Measurements from ENCODE around the gene PLCXD1.
"Not testable (repeated sequence)": the region's sequence is repeated elsewhere in the genome, so short reads cannot be mapped to it uniquely, and the experiment has no call there.

Gene PLCXD1

DNA sequence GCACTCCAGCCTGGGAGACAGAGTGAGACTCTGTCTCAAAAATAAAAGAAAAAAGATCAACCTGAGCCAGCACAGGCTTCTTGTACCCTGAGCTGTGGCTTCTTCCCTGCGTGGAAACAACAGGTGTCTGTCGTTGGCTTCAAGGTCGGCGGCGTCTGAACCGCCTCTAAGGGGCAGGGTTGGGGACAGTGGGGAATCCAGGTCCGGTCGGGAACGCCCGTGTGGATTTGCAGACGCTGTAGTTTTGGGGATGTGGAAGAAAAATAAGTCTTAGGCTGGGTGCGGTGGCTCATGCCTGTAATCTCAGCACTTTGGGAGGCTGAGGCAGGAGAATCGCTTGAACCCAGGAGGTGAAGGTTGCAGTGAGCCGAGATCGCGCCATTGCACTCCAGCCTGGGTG lies 17.2 kb upstream of the PLCXD1 start:
- FAIRE-seq, result not testable (repeated sequence)

DNA sequence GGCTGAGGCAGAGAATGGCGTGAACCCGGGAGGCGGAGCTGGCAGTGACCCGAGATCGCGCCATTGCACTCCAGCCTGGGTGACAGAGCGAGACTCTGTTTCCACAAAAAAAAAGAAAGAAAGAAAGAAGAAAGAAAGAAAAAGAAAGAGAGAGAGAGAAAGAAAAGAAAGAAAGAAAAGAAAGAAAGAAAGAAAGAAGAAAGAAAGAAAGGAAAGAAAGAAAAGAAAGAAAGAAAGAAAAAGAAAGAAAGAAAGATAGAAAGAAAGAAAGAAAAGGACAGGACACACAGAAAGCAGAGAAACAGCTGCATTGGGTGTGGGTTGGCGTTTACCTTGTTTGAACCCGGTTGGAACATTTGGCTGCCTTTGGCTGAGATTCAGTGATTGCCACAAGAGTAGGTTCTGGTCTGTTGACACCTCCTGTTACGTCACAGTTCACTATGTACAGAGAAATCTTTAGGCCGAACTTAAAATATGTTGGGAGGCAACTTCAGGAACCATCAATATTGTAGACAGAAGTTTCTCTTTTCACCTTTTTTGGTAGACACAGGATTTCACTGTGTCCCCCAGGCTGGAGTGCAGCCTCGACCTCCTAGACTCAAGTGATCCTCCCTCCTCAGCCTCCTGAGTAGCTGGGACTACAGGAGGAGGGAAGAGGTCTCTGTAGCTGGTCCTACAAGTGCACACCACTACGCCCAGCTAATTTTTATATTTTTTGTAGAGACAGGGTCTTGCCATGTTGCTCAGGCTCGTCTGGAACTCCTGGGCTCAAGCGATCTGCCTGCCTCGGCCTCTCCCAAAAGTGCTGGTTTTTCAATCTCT lies 16.3 kb upstream of the PLCXD1 start:
- no peak for FAIRE-seq

DNA sequence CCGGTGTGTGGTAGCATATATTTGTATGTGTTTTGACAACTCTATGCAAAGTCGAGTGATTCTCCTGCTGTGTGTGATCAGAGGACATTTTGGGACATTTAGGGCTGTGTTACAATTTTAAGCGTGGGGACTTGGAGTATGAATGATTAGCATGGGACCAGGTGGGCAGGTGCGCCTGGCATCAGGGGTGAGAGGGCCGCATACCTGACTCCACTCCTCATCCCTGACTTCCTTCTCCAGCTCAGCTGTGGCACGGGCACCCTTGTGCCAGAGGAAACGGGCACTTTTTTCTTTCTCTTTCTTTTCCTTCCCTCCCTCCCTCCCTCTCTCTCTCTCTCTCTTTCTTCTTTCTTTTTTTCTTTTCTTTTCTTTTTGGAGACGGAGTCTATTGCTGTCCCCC lies 15.7 kb upstream of the PLCXD1 start:
- no peak for FAIRE-seq

DNA sequence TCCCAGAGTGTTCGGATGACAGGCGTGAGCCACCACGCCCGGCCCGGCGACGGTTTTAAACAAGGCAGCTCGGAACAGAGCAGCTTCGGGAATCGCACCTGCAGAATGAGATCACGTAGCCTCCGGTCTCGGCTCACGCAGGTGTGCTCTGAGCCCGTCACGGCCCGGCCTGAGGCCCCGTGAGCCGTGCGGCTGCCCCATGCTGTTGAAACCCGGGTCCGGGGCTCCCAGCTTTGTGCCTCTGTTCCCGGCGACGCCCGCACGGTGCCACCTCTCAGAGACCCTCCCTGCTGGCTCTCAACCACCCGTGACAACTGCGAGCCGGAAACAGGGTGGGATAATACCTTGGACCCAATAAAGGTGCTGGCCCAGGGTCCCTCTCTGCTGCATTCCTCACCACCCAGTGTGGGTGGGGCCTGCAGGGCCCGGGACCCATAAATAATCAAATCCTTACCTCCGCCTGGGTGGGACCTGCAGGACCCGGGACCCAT lies 13.4 kb upstream of the PLCXD1 start:
- no peak for FAIRE-seq

DNA sequence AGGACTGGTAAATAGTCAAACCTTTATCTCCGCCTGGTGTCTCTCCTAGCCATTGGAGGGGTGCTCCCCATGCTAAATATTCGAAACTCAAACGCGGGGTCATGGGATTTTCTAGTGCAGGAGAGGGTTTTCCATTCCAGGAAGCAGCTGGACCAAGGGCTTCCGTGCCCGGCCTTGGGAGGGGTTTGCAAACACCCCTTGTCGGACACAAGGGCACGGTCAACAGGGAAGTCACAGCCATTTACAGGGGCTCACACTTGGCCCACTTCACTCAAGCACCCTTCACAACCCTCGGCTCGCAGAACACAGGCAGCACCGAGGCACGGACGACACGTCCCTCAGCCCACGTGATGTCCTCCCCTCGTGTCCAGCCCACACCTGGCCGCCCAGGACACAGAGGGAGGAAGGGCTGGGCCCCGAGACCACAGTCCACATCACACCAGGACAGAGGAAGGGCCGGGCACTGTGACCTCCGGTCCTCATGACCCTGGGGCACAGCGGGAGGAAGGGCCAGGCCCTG lies 10.3 kb upstream of the PLCXD1 start:
- no peak for FAIRE-seq

DNA sequence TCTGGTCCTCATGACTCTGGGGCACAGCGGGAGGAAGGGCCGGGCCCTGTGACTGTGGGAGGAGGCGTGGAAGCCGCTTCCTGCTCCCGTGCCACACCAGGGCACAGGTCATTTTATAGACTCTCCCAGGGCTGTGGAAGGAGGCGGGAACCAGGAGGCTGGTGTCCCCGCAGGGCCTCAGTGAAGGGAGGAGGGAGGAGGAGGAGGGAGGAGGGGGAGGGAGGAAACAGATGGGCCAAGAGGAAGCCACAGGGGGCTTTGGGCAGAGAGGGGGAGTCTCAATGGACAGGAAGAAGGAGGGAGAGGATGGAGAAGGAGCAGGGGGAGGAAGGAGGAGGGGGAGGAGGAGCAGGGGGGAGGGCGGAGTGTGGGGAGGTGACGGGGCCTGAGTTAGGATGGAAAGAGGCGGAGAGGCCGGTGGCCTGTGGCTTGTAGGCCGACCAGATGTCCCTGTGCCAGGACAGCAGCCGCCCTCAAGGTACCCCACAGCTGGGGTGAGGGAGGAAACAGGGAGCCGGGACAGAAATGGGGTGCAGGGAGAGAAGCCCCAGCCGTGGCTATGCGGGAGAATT lies 6.2 kb upstream of the PLCXD1 start:
- FAIRE-seq, result no peak

DNA sequence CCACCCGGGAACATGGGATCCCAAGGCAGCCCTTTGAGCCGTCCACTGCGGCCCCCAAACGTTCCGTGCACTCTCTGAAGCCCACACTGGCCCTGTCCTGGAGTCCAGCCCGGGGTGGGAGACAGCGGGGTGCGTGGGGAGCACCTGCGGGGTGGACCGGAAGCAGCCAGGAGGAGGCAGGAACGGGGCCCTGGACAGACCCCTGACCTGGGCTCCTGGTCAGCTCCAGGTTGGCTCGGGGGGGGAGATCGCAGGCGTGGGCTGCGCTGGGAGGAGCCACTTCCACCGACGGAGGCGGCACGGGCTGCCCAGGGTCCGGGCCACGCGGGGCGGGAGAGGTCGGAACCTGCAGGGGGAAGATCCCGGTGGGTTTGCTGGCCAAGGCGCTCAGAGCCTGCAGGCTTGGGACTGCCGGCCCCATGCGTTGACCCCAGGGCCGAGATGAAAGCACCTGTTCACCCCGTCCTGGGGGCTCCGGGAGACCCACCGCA lies 5.7 kb upstream of the PLCXD1 start:
- no peak for FAIRE-seq

DNA sequence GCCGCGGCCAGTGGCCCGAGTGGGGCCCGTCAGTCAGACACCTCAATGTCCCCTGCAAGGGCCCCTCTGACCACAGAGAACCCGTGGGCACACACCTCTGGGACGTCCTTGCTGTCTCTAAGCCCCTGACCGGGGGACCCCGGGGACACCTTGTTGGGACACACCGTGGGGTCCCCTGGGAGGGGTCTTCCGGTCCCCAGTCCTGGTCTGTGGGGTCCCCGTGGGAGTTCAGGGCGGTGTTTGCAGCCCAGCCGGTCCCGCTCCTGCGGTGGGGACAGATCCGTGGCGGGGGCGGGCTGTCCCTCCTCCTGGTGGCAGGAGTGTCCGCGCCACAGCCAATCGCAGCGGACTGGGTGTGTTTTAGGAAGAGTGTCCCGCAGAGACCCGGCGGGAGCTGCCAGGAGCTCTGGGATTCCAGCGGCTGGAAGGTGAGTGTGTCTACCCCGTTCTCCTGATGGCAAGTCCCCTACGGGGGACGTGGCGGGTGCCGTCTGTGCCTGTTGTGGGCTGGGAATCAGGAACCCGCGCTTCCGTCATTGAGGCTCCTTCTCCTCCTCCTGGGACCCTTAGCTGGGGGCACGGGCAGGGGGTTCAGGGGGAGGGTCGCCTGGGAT lies 5.1 kb upstream of the PLCXD1 start:
- no peak for FAIRE-seq

DNA sequence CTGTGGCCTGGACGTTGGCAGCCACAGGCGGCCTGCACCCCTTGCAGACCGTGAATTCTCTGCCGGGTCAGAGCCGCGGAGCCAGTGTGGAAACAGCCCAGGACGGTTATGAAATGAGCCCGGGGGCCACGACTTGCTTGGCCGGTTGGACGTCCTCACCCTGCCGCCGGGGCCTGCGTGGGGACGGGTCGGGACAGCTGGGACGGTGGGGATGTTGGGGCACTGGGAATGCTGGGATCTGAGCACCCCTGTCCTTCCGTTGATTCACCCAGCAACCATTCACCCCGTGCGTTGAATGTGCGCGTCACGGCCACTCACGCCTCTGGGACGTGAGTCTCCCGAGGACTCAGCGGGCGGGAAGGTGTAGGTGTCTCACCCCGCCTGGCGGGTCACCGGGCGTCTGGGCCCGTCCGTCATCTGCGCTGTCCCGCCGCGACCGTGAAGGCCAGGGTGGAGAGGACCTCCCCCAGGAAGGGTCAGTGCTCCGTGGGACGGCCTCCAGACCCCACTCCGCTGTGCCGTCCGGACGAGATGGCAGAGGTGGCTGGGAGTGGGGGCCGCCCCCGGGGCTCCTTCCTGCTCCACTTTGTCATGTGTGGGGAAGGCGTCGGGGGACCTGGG lies 4.5 kb upstream of the PLCXD1 start:
- FAIRE-seq, result no peak

DNA sequence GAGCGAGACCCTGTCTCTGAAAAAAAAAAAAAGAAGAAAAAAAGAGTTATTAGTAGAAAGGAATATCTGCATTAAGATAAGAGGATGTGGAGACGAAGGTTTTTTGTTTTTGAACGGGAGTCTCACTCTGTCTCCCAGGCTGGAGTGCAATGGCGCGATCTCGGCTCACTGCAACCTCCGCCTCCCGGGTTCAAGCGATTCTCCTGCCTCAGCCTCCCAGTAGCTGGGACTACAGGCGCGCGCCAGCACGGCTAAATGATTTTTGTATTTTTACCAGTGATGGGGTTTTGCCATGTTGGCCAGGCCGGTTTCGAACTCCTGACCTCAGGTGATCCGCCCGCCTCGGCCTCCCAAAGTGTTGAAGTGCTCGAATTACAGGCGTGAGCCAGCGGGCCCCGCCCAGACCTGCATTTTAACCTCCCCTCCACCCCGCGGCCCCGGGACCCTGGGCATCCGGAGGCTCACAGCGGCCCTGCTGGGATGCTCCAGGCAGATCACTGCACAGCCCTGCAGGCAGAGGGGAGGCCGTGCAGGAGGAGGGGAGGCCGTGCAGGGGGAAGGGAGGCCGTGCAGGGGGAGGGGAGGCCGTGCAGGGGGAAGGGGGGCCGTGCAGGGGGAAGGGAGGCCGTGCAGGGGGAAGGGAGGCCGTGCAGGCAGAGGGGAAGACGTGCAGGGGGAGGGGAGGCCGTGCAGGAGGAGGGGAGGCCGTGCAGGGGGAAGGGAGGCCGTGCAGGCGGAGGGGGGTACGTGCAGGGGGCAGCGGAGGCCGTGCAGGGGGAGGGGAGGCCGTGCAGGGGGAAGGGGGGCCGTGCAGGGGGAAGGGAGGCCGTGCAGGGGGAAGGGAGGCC lies 1.2 kb upstream of the PLCXD1 start:
- FAIRE-seq, result not testable (repeated sequence)

DNA sequence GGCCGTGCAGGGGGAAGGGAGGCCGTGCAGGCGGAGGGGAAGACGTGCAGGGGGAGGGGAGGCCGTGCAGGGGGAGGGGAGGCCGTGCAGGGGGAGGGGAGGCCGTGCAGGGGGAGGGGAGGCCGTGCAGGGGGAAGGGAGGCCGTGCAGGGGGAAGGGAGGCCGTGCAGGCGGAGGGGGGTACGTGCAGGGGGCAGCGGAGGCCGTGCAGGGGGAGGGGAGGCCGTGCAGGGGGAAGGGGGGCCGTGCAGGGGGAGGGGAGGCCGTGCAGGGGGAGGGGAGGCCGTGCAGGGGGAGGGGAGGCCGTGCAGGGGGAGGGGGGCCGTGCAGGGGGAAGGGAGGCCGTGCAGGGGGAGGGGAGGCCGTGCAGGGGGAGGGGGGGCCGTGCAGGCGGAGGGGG lies 459 bp upstream of the PLCXD1 start:
- not testable (repeated sequence) for FAIRE-seq

DNA sequence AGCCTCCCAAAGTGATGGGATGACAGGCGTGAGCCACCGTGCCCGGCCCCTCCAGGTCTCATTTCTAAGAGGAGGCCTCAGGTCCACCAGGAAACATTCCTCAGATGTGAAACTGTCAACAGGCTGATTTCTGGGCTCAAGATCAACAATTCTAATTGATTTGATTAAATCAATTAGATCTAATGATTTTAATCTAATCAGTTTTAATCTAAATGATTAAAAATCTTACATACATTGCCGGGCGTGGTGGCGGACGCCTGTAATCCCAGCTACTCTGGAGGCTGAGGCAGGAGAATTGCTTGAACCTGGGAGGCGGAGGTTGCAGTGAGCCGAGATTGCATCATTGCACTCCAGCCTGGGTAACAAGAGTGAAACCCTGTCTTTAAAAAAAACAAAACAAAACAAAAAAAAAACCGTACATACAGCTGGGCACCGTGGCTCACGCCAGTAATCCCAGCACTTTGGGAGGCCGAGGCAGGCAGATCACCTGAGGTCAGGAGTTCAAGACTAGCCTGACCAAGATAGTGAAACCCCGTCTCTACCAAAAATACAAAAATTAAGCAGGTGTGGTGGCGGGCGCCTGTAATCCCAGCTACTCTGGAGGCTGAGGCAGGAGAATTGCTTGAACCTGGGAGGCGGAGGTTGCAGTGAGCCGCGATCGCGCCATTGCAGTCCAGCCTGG lies 960 bp downstream of the PLCXD1 start:
- FAIRE-seq, result not testable (repeated sequence)

DNA sequence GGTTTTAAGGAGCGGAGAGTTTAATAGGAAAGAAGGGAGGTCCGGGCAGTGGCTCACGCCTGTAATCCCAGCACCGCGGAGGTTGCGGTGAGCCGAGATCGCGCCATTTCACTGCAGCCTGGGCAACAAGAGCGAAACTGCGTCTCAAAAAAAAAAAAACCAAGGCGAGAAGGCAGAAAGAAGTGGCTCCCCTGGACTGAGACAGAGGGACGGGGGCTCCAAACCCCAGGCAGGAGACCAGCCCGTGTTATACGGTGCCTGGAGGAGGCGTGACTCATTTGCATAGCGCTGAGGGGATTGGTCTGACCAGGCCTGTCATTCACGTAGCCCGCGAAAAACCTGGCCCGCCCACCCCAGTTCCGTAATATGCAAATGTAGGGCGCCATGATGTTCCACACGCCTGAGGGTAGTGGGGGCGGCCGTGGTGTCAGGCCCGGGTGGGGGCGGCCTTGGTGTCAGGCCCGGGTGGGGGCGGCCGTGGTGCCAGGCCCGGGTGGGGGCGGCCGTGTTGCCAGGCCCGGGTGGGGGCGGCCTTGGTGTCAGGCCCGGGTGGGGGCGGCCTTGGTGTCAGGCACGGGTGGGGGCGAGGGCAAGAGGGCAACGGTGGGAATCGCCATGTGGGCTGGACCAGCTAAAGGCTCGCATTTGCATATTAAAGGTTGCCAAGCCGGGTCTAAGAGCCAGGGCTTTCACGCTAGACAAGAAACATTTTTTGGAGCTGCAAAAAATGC lies 2.1 kb downstream of the PLCXD1 start:
- peak; percentile 82 for FAIRE-seq

DNA sequence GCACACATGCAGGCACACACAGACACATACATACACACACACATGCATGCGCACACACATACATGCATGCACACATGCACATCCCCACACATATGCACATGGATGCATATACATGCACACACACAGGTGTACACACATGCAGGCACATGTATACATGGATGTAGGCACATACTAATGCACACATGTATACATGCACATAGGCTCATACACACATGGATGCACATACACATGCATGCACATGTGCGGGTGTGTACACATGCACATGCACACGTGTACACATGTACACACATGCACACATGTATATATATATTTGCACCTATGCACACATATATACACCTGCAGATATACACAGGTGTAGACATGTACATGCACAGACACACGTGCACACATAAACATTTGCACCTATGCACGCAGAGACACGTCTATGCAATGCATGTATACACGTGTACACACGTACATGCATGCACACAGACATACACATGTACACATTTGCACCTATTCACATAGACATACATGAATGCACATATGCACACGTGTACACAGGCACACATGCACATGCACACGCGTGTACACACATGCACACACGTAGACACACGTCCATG lies 4.0 kb downstream of the PLCXD1 start:
- no peak for FAIRE-seq

DNA sequence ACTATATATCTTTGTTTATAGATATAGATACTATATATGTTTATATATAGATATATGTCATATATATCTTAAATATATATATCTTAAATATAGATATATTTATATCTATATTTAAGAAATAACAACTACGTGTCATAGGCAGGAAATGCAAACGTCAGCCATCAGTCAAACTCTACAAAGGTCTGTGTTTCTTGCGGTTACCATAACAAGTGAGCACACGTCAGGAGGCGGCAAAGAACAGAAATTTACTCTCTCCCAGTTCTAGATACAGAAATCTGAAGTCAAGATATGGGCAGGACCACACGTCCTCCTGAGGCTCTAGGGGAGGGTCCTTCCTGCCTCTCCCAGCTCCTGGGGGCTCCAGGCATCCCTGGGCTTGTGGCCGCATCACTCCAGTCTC lies 6.5 kb downstream of the PLCXD1 start:
- no peak for FAIRE-seq

DNA sequence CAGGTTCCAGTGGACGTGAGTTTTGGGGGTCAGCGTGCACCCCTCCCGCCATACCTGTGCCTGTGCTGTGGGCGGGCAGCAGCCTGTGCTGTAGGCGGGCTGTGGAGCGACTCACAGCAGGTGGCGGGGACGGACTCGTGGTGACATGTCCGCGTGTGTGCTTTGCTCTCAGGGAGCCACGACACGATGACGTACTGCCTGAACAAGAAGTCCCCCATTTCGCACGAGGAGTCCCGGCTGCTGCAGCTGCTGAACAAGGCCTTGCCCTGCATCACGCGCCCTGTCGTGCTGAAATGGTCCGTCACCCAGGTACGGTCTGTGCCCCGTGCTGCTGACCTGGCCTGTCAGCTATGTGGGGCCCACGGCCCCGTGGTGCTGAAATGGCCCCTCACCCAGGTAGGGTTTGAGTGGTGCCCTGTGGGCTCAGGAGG lies 7.4 kb downstream of the PLCXD1 start:
- FAIRE-seq, result no peak

DNA sequence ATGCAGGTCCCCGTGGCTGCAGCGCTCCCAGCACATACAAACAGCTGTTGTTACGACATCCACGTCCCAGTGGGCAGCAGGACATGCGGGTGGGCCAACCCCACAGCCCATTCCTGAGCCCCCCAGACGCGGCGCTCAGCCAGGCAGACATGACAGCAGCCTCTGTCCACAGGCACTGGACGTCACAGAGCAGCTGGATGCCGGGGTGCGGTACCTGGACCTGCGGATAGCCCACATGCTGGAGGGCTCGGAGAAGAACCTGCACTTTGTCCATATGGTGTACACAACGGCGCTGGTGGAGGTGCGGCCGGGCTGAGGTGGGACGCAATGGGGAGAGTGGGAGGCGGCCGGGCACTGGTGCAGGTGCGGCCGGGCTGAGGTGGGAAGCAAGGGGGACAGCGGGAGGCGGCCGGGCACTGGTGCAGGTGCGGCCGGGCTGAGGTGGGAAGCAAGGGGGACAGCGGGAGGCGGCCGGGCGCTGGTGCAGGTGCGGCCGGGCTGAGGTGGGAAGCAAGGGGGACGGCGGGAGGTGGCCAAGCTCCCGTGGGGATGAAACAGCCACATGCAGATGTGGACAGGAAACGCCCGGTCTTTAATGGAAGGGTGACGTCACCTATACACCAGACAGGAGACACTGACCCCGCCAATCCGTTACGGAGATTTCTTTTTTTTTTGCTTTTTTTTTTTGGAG lies 9.4 kb downstream of the PLCXD1 start:
- no peak for FAIRE-seq

DNA sequence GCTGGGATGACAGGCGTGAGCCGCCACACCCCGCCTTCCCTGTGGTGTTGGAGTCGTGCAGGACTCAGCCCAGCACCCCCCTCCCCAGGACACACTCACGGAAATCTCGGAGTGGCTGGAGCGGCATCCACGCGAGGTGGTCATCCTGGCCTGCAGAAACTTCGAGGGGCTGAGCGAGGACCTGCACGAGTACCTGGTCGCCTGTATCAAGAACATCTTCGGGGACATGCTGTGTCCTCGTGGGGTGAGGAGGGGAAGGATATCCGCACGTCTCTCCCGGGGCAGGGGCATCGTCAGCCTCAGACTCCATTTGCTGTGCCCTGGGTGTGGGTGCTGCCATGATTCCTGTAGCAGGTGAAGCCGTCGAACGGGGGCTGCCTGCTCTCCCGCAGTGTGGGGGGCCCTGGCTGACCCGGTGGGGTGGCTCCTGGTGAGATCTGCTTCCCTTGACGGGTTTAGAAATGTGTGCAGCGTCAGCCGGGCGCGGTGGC lies 10.3 kb downstream of the PLCXD1 start:
- FAIRE-seq, result no peak
